Measurements from ENCODE around the gene SCARF2.

DNA sequence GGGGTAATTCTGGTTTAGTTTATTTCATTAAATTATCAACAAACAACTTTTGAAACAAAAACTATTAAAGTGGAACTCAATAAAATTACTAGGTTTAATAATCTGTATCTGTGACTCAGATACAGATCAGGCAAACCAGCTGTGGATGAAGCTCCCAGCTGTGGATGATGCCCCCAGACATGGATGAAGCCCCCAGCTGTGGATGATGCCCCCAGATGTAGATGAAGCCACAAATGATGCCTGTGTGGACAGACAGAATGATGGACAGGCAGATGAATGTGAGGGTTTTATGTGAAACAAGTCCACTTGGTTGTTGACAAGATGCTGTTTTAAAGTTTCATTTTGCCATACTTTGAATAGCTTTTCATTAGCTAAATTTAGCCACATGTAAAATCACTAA lies 49.4 kb downstream of the SCARF2 start:
- no peak for TF ChIP-seq HDGF (IDR thresholded peaks at IDR 0.05; ENCODE audit: borderline replicate concordance)
- TF ChIP-seq, protein P1, sequence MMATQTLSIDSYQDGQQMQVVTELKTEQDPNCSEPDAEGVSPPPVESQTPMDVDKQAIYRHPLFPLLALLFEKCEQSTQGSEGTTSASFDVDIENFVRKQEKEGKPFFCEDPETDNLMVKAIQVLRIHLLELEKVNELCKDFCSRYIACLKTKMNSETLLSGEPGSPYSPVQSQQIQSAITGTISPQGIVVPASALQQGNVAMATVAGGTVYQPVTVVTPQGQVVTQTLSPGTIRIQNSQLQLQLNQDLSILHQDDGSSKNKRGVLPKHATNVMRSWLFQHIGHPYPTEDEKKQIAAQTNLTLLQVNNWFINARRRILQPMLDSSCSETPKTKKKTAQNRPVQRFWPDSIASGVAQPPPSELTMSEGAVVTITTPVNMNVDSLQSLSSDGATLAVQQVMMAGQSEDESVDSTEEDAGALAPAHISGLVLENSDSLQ (IDR thresholded peaks at IDR 0.05): no peak
- TF ChIP-seq ZNF384 (IDR thresholded peaks at IDR 0.05): no peak

Data from HEK293T (cell line).